ENCODE measurements around the gene CRTC1.

CRTC1 gene

DNA sequence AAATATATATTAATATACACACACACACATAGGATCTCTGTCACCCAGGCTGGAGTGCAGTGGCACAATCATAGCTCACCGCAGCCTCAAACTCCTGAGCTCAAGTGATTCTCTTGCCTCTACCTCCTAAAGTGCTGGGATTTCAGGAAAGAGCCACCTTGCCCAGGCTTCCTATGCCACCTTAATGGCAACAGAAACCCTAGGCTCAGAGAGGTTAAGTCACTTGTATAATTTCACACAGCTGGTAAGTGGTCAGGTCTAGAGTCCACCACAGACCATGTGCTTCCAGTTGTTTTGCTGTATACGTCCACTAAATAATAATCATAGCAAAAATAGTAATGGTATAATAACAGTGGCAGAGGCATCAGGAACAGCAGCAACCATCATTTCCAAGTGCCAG lies 147.0 kb downstream of the CRTC1 start:
- DNase-seq (ENCODE audit: low spot score), result no peak
- POLR2A ChIA-PET (ENCODE audit: low non-redundant PET), result no interaction called here

DNA sequence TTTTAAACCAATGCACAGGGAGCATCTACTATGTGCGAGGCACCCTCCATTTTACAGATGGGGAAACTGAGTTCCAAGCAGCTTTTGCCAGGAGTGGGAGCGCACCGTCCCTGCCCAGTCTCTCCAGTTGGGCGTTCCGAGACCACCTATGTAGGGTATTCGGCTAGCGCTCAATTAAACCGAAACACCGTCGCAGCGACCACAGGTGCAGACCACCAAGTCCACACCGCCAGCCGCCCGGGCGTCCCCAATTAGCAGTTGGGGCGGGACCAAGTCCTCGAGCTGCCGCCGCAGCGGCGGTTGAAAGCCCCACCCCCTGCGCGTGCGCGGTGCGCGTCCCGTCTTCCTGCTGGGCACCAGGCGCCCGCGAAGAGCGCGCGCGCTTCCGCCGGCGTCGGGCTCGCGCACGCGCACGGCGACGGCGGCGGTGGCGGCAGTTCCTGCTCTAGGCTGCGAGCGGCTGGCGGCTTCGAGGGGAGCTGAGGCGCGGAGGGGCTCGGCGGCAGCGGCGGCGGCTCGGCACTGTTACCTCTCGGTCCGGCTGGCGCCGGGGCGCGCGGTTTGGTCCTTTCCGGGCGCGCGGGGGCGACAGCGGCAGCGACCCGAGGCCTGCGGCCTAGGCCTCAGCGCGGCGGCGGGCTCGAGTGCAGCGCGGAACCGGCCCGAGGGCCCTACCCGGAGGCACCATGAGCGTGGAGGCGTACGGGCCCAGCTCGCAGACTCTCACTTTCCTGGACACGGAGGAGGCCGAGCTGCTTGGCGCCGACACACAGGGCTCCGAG lies 148.2 kb downstream of the CRTC1 start, which contains the start of gene UPF1:
UPF1 (plus strand) TSS at position 436 of the 782 bp plus-strand sequence; CDS start at position 687, 251 bp downstream.
- TF ChIP-seq, protein P1, sequence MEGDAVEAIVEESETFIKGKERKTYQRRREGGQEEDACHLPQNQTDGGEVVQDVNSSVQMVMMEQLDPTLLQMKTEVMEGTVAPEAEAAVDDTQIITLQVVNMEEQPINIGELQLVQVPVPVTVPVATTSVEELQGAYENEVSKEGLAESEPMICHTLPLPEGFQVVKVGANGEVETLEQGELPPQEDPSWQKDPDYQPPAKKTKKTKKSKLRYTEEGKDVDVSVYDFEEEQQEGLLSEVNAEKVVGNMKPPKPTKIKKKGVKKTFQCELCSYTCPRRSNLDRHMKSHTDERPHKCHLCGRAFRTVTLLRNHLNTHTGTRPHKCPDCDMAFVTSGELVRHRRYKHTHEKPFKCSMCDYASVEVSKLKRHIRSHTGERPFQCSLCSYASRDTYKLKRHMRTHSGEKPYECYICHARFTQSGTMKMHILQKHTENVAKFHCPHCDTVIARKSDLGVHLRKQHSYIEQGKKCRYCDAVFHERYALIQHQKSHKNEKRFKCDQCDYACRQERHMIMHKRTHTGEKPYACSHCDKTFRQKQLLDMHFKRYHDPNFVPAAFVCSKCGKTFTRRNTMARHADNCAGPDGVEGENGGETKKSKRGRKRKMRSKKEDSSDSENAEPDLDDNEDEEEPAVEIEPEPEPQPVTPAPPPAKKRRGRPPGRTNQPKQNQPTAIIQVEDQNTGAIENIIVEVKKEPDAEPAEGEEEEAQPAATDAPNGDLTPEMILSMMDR (conservative IDR thresholded peaks at IDR 0.05; ENCODE audit: low read depth), result no peak
- POLR2A ChIA-PET (ENCODE audit: low non-redundant PET), result interaction anchor here (0.5 to 1.1 kb wide), 3 partner anchors 14 to 331 kb away, joined by 4 to 6 read pairs (median 4); no protein-coding TSS in a partner anchor
- H3K27ac ChIP-seq, result peak within 1 kb of the TSS; percentile 79
- DNase-seq (ENCODE audit: low spot score), result peak; percentile 91
- CTCF ChIA-PET, result interaction anchor here (0.5 to 1.2 kb wide), 9 partner anchors 10 to 381 kb away, joined by 3 to 6 read pairs (median 3); no protein-coding TSS in a partner anchor

More for the DNA sequence above, 147.0 kb downstream of the CRTC1 start:
- CTCF ChIA-PET, result interaction anchor here (0.6 kb wide), 2 partner anchors 286 to 541 kb away, joined by 3 read pairs; no protein-coding TSS in a partner anchor
- H3K27ac ChIP-seq, result no peak overlapping the region
- TF ChIP-seq, protein P1 (conservative IDR thresholded peaks at IDR 0.05; ENCODE audit: low read depth), result no peak
